ENCODE measurements around the gene ACSM3.

The ACSM3 gene

GRCh38 chr16:20806168-20807050 lies 42.6 kb downstream of the ACSM3 start, which contains the start of the genes ERI2 and REXO5:
Gene ERI2 (minus strand): TSS chr16:20806472. CDS start chr16:20806430, 42 bp downstream.
Gene REXO5 (plus strand): TSS chr16:20806527. CDS start chr16:20806954, 427 bp downstream.
- peaks cover 8% of the 10 kb centered on the region for H3K4me1 ChIP-seq (ENCODE audit: low read depth, poor library complexity, severe bottlenecking)
- peak within 1 kb of the TSS; percentile 44 for H3K4me3 ChIP-seq (IDR thresholded peaks at IDR 0.05; ENCODE audit: insufficient read depth, low read depth, low read length)
- peak within 1 kb of the TSS; percentile 74 for H3K27ac ChIP-seq
- H3K36me3 ChIP-seq (ENCODE audit: insufficient read depth) = no peaks in the 10 kb centered on the region
- no peaks in the 10 kb centered on the region for H4K20me1 ChIP-seq (ENCODE audit: insufficient read depth)
- H3K79me2 ChIP-seq (ENCODE audit: insufficient read depth, low read depth) = no peaks in the 10 kb centered on the region; the same call in 1 of the 2 replicates
- no peaks in the 10 kb centered on the region for H3K27me3 ChIP-seq (ENCODE audit: insufficient read depth, low read depth)
- peak within 1 kb of the TSS; percentile 91 for H2AFZ ChIP-seq (ENCODE audit: low read depth)
- peak within 1 kb of the TSS; percentile 73 for H3K4me2 ChIP-seq
- TF ChIP-seq, protein P1, sequence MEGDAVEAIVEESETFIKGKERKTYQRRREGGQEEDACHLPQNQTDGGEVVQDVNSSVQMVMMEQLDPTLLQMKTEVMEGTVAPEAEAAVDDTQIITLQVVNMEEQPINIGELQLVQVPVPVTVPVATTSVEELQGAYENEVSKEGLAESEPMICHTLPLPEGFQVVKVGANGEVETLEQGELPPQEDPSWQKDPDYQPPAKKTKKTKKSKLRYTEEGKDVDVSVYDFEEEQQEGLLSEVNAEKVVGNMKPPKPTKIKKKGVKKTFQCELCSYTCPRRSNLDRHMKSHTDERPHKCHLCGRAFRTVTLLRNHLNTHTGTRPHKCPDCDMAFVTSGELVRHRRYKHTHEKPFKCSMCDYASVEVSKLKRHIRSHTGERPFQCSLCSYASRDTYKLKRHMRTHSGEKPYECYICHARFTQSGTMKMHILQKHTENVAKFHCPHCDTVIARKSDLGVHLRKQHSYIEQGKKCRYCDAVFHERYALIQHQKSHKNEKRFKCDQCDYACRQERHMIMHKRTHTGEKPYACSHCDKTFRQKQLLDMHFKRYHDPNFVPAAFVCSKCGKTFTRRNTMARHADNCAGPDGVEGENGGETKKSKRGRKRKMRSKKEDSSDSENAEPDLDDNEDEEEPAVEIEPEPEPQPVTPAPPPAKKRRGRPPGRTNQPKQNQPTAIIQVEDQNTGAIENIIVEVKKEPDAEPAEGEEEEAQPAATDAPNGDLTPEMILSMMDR (conservative IDR thresholded peaks at IDR 0.05; ENCODE audit: low read depth, low read length) = peak; percentile 22; the same call in 1 of the 2 replicates
- peak within 1 kb of the TSS; percentile 80 for H3K9ac ChIP-seq

- no peaks in the 10 kb centered on the region for H3K27me3 ChIP-seq (ENCODE audit: insufficient read depth, low read depth)
- H3K4me2 ChIP-seq = peak overlapping the region; percentile 73
- H4K20me1 ChIP-seq (ENCODE audit: insufficient read depth) = no peaks in the 10 kb centered on the region
- TF ChIP-seq, protein P1 (conservative IDR thresholded peaks at IDR 0.05; ENCODE audit: low read depth, low read length) = no peak
- H3K79me2 ChIP-seq (ENCODE audit: insufficient read depth, low read depth) = no peaks in the 10 kb centered on the region; the same call in 1 of the 2 replicates
- no peak overlapping the region for H2AFZ ChIP-seq (ENCODE audit: low read depth)
- H3K4me1 ChIP-seq (ENCODE audit: low read depth, poor library complexity, severe bottlenecking) = peaks cover 8% of the 10 kb centered on the region
- peak overlapping the region; percentile 80; the same call in 1 of the 2 replicates for H3K9ac ChIP-seq
- H3K4me3 ChIP-seq (IDR thresholded peaks at IDR 0.05; ENCODE audit: insufficient read depth, low read depth, low read length) = no peak overlapping the region
- 0 out of 2 replicates have a peak overlapping the region, but pooled peaks have one; percentile 74 for H3K27ac ChIP-seq
- no peaks in the 10 kb centered on the region for H3K36me3 ChIP-seq (ENCODE audit: insufficient read depth)
Observed at GRCh38 chr16:20807862-20808261, 44.0 kb downstream of the ACSM3 start.

GRCh38 chr16:20811889-20812439 lies 48.1 kb downstream of the ACSM3 start:
- Histone ChIP-seq H4K20me1 (ENCODE audit: insufficient read depth) (no peaks in the 10 kb centered on the region), H2AFZ (ENCODE audit: low read depth) (no peak overlapping the region), H3K79me2 (ENCODE audit: insufficient read depth, low read depth) (no peaks in the 10 kb centered on the region; the same call in 1 of the 2 replicates), H3K4me3 (IDR thresholded peaks at IDR 0.05; ENCODE audit: insufficient read depth, low read depth, low read length) (no peak overlapping the region), H3K4me2 (no peak overlapping the region), H3K27ac (no peak overlapping the region), H3K36me3 (ENCODE audit: insufficient read depth) (no peaks in the 10 kb centered on the region), H3K27me3 (ENCODE audit: insufficient read depth, low read depth) (no peaks in the 10 kb centered on the region), H3K4me1 (ENCODE audit: low read depth, poor library complexity, severe bottlenecking) (peaks cover 8% of the 10 kb centered on the region), H3K9ac (no peak overlapping the region)
- TF ChIP-seq, protein P1 (conservative IDR thresholded peaks at IDR 0.05; ENCODE audit: low read depth, low read length) = no peak

GRCh38 chr16:20812510-20812909 lies 48.7 kb downstream of the ACSM3 start:
- Histone ChIP-seq H3K4me1 (ENCODE audit: low read depth, poor library complexity, severe bottlenecking) (peaks cover 8% of the 10 kb centered on the region), H3K9ac (no peak overlapping the region), H3K4me3 (IDR thresholded peaks at IDR 0.05; ENCODE audit: insufficient read depth, low read depth, low read length) (no peak overlapping the region), H3K4me2 (no peak overlapping the region), H2AFZ (ENCODE audit: low read depth) (no peak overlapping the region), H3K27ac (no peak overlapping the region), H3K36me3 (ENCODE audit: insufficient read depth) (no peaks in the 10 kb centered on the region), H4K20me1 (ENCODE audit: insufficient read depth) (no peaks in the 10 kb centered on the region), H3K79me2 (ENCODE audit: insufficient read depth, low read depth) (no peaks in the 10 kb centered on the region; the same call in 1 of the 2 replicates), H3K27me3 (ENCODE audit: insufficient read depth, low read depth) (no peaks in the 10 kb centered on the region)
- TF ChIP-seq, protein P1 (conservative IDR thresholded peaks at IDR 0.05; ENCODE audit: low read depth, low read length) = no peak

Data from KMS-11 (cell line).